ENCODE data around the gene PRKCZ.

Gene PRKCZ

DNA sequence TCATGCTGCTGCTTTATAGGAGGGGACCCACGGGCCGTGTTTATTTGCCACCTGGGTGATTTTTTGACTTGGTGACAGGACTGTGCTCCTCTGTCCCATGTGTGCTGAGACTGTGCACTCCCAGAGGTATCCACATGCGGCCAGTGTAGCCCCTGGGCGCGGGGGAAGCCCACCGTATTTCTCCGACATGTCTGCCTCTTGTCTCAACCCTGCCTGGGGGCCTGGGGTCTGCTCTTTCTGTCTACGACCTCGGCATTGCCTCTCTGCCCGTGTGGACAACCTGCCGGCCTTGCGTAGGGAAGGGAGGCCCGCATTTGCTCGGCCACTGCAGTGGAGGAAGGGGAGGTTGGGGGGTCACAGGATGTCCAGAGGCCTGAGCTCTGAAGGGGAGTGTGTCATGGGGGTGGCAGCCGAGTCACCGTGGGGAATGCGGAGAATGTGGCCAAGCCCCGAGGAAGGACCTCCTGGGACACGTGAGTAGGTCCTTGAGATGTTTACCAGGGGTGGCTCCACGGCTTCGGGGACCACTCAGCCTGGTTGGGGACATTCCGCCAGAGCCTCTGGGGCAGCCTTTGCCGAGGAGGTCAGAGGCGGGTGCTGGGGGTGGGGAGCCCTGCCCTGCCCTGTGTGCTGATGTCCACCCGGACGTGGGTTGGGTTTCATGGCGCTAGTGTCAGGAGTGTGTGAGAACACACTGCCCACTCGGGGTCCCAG, 11.0 kb downstream of the PRKCZ start:
- no peaks in the 10 kb centered on the region for H3K4me1 Mint-ChIP-seq
- ATAC-seq: no peak
- peak overlapping the region in 1 of 2 donors; percentile 72 for H3K27ac Mint-ChIP-seq
- H3K27me3 Mint-ChIP-seq: no peaks in the 10 kb centered on the region
- peaks cover 11 to 17% of the 10 kb centered on the region in 2 donors for H3K9me3 Mint-ChIP-seq
- DNase-seq: no peak
- H3K4me3 Mint-ChIP-seq: no peak overlapping the region

DNA sequence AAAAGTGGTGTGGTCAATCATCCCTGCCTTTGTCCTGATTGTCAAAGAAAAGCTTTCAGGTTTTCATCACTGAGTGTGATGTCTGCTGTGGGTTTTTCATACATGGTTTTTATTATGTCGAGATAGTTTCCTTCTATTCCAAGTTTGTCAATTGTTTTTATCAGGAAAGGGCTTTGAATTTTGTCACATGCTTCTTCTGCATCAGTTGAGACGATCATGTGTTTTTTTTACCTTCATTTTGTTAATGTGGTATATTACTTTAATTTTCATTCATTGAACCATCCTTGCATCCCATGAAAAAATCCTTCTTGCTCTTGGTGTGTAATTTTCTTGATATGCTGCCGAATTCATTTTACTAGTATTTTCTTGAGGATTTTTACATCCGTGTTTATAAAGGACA, 15.5 kb downstream of the PRKCZ start:
- H3K4me3 Mint-ChIP-seq: no peak overlapping the region
- no peaks in the 10 kb centered on the region for H3K4me1 Mint-ChIP-seq
- no peak overlapping the region for H3K27ac Mint-ChIP-seq
- H3K27me3 Mint-ChIP-seq: no peaks in the 10 kb centered on the region
- ATAC-seq (no peak), DNase-seq (no peak)
- H3K9me3 Mint-ChIP-seq: peaks cover 11 to 17% of the 10 kb centered on the region in 2 donors

DNA sequence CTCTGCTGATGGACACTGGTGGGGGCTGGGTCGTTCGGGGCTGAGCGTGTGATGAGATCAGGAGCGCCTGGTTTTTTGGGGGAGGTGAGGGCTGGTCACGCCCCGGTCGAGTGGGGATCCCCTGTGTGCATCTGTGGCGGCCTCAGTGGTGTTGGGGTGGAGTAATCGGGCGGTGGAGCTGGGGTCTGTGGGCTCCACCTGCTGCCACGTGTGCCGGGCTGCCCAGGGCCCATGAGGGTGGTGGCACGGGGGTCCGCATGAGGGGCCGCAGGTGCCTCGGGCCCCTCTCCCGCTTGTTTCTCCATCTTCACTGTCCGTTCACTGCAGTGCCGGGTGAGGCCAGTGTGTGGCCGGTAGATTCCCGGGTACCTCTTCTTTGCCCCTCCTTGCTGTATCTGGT, 17.2 kb downstream of the PRKCZ start:
- peaks cover 11 to 17% of the 10 kb centered on the region in 2 donors for H3K9me3 Mint-ChIP-seq
- peak overlapping the region in 1 of 2 donors; percentile 14 for H3K27ac Mint-ChIP-seq
- H3K27me3 Mint-ChIP-seq: no peaks in the 10 kb centered on the region
- no peak overlapping the region for H3K4me3 Mint-ChIP-seq
- DNase-seq (no peak), ATAC-seq (no peak)
- H3K4me1 Mint-ChIP-seq: peaks cover 10% of the 10 kb centered on the region

DNA sequence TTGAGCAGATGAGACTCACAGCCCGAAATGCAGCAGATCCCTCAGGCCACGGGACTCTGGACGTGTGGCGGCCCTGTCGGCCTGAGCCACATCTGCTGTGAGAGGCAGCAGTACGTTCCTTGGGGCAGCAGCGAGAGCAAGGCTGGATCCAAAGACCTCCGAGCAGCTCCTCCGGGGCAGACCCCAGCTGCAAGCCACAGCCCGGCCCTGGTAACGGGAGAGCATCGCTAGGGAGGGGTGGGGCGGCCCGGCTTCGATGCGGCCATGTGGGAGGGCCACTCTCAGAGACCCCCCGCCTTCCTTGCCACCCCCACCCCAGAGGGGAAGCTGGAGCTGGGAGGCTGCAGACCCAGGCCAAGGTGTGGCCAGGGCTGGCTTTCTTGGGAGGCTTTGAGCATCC, 17.8 kb downstream of the PRKCZ start:
- no peak for ATAC-seq
- no peak for DNase-seq

DNA sequence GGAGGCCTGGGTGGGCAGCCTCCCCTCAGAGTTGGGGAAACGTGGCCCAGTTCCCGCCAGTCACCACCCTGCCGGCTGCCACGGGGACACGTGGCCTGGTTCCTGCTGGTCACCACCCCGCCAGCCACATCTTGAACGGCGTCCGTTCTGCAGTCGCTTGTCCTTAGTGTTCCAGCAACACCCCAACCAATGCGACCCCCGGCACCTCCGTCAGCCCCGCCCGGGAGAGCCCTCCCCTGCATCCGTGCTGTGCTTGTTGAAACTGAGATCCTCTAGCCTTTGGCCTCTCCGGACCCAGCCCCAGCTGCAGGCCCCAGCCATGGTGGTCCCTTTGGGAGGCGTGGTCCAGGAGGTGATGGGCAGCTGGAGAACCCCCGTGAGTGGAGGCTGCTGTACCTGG, 18.7 kb downstream of the PRKCZ start:
- H3K27me3 Mint-ChIP-seq: no peaks in the 10 kb centered on the region
- no peak overlapping the region for H3K4me3 Mint-ChIP-seq
- ATAC-seq (no peak), DNase-seq (no peak)
- no peak overlapping the region for H3K27ac Mint-ChIP-seq
- peaks cover 10 to 14% of the 10 kb centered on the region in 2 donors for H3K9me3 Mint-ChIP-seq
- peaks cover 14% of the 10 kb centered on the region for H3K4me1 Mint-ChIP-seq

More for the DNA sequence above, 17.8 kb downstream of the PRKCZ start:
- peaks cover 14% of the 10 kb centered on the region for H3K4me1 Mint-ChIP-seq
- H3K4me3 Mint-ChIP-seq: no peak overlapping the region
- no peaks in the 10 kb centered on the region for H3K27me3 Mint-ChIP-seq
- H3K27ac Mint-ChIP-seq: no peak overlapping the region
- H3K9me3 Mint-ChIP-seq: peaks cover 11 to 17% of the 10 kb centered on the region in 2 donors

DNA sequence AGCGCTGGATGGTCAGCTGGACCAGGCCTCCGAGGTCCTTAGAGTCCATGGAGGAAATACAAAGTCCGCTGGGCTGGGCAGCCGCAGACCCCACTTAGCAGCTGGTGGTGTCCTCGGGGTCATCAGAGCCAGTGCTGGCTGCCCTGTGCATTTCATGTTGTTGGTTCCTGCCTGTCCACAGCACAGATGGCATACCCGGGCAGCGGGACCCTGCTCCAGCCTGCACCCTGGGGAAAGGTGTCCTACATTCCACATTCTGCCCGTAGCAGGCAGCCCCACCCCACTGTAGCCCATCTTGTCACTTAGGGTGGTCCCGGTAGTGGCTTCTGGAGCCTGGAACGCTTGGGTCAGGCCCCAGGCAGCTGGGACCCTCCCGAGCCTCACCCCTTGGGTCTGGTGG, 19.8 kb downstream of the PRKCZ start:
- H3K9me3 Mint-ChIP-seq: peaks cover 3 to 4% of the 10 kb centered on the region in 2 donors
- no peak overlapping the region for H3K27ac Mint-ChIP-seq
- DNase-seq: no peak
- H3K27me3 Mint-ChIP-seq: no peaks in the 10 kb centered on the region
- no peak for ATAC-seq
- H3K4me1 Mint-ChIP-seq: peaks cover 22% of the 10 kb centered on the region
- no peak overlapping the region for H3K4me3 Mint-ChIP-seq

DNA sequence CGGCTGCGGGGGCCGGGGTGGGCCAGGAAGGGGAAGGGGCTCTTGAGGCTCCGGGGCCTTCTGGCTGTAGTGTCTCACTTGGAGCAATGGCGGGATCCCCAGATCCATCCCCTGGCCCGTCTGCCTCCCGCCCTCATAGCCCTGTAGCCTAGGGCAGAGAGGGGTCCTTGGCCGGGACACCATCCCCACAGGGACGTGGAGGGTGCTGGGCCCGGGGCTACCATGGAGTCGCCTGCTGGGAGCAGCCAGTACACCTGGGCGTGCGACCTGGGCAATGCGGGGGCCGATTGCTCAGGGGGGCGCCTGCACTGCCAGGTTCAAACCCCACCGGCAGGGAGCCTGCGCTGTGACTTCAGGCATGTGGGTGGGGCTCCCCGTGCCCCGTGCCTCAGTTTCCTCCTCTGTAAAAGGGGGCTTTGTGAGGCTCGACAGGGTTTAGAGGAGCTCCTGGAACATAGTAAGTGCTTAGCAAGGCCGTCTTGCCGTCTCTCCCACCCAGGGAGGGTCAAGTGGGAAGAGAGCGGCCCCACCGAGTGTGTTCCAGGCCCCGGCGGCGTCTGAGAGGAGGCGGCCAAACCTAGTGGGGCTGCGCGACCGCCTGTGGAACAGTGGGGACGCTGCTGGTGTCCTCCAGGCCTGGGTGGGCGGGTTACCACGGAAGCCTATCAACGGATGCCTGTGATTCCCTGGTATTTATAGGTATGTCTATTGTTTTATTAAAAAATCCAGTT, 20.8 kb downstream of the PRKCZ start:
- ATAC-seq: no peak
- no peak overlapping the region for H3K27ac Mint-ChIP-seq
- H3K4me1 Mint-ChIP-seq: peaks cover 23% of the 10 kb centered on the region
- no peaks in the 10 kb centered on the region for H3K27me3 Mint-ChIP-seq
- H3K9me3 Mint-ChIP-seq: peaks cover 0 to 6% of the 10 kb centered on the region in 2 donors
- no peak overlapping the region for H3K4me3 Mint-ChIP-seq
- DNase-seq: no peak

DNA sequence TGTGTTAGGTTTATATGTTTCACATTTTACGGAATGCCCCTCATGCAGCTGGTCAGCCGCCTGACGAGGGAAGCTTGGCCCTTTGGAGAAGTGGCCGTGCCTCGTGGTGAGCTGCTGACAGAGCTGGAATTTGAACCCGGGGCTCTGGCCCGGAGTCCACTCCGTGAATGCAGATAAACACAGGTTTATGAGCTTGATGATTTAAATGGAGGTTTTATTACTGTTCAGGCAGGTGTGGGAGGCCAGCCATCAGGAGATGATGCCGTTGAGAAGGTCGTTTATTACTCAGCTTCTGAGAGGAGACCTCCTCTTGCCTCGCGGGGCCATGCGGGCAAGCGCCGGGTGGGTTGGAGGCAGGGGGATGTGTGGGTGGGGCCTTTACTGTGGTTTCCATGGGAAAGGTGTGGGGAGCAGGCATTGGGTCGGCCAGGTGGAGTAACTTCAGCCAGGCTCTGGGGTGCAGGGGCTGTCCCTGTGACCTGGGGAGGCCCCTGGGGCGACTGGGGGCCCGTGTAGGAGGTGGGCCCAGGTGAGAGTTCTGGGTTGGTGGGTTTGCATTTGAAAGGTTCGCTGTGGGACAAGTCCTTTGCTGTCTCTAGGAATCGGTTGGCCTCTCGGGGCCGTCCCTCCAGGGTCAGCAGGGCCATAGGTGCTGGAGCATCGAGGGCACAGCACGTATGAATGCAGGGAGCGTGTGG, 22.0 kb downstream of the PRKCZ start:
- Mint-ChIP-seq H3K4me3 (no peak overlapping the region), H3K4me1 (peaks cover 23% of the 10 kb centered on the region), H3K9me3 (peaks cover 6 to 13% of the 10 kb centered on the region in 2 donors), H3K27me3 (no peaks in the 10 kb centered on the region), H3K27ac (peak overlapping the region in 1 of 2 donors; percentile 82)
- ATAC-seq (peak; percentile 40), DNase-seq (no peak)

DNA sequence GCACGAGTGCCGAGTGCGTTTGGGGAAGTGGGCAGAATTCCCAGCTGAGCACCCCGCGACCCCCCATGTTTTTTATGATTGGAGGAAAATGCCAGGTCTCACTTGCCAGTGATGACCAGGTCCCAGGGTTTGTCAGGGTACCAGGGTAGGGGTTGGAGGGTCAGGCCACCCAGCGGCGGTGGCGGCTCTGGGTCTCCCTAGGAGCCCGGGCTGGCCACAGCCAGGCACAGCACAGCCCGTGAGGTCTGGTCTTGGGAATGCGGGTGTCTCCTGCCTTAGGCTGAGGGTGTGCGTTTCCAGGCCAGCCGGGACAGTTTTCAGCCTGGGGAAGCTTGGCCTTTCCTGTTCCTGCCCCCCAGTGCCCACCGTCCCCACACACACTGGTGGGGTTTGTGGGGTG, 22.7 kb downstream of the PRKCZ start:
- no peak overlapping the region for H3K4me3 Mint-ChIP-seq
- H3K27me3 Mint-ChIP-seq: no peaks in the 10 kb centered on the region
- peaks cover 11 to 20% of the 10 kb centered on the region in 2 donors for H3K9me3 Mint-ChIP-seq
- peaks cover 23% of the 10 kb centered on the region for H3K4me1 Mint-ChIP-seq
- no peak overlapping the region for H3K27ac Mint-ChIP-seq
- DNase-seq: no peak
- no peak for ATAC-seq

DNA sequence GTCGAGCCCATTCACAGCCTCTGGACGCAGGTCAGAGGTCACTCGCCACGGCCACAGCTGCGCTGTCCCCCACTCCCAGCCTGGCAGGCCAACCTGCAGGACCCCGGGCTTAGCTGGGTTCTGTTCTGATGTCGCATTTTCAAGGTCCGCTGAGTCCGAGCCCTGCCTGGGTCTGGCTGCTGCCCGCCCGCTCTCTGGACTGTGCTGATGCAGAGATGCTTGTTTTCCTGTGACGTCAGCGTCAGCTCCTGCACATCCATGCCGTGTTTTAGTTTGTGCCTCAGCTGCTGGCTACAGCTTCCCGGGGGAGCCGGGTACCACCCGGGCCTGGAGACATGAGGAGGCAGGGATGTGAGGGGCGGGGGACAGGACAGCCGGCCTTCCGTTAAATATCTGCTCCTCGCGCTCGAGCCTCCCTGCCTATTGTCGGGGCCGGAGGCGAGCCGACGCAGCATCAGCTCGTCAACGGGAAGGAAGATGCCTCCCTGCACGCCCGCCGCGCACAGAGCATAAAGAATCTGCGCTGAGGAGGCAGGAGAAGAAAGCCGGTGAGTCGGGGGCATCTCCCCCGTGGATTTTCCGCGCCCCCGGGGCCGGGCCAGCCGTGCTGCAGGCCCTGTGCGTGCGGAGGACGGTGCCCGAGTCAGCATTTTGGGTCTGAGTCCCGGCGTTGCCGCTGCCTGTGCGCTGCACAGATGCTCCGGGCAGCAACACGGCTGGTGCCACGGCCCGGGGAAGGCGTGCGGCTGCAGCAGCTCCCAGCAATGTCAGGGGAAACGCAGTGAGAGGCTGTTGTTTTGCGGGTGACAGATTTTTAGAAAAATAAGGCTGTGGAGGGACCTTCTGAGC, 23.4 kb downstream of the PRKCZ start:
- H3K4me1 Mint-ChIP-seq: peaks cover 23% of the 10 kb centered on the region
- no peak for ATAC-seq
- no peaks in the 10 kb centered on the region for H3K27me3 Mint-ChIP-seq
- peaks cover 19 to 27% of the 10 kb centered on the region in 2 donors for H3K9me3 Mint-ChIP-seq
- DNase-seq: no peak
- no peak overlapping the region for H3K27ac Mint-ChIP-seq
- H3K4me3 Mint-ChIP-seq: no peak overlapping the region

DNA sequence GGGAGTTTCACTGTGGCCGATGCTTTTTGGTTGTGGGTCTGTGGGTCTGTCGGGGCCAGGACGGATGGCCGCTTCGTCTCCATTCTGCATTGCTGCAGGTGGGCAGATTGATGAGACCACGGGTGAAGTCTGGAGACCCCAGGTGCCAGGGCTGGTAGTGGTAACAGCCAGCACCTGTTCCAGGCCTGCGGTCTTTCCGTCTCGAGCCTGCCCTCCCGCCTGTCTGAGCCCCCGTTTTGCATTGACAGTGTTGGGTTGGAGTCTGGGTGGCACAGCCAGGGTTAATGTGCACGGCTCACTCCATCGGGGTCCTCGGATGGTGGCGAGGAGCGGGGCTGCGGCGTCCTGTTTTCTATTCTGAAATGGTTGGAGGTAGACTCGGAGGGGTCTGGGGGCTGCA, 24.2 kb downstream of the PRKCZ start:
- Mint-ChIP-seq H3K9me3 (peaks cover 20 to 35% of the 10 kb centered on the region in 2 donors), H3K27me3 (no peaks in the 10 kb centered on the region), H3K27ac (peak overlapping the region in 1 of 2 donors; percentile 63), H3K4me1 (peaks cover 23% of the 10 kb centered on the region), H3K4me3 (no peak overlapping the region)
- no peak for DNase-seq
- no peak for ATAC-seq

DNA sequence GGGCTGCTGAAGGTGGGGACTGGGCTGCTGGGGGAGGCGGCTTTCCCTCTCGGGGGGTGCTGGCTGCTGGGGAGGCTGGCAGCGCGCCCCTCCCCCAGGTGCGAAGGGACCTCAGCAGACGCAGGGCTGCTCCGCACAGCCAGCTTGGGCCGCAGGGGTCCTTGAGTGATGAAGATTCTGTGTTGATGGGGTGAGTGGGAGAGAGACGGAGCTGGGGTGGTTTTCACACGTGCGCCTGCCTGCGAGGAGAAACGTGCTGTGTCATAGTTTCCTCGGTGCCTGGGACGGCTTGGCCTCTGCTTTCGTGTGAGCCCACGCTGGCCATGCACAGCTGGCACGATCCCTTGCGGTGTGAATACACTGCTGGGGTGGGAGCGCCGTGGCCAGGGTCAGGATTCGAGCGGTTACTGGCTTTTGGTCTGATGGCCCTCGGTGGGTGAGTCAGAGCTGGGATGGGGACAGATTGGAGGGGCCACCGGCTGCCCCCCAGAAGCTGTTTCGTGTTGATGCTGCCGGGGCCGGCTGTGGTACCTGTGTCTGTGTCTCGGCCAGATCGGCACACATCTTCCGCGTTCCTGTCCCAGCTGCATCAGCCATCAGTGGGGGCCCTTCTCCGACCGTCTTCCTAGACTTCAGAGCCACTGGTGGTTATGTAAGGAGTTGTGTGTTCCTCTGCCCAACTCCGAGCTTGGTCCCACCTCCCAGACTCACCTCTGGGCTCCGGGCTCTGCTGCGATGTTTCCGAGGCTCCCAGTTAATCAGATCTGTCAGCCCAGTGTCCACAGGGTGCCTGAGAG, 24.9 kb downstream of the PRKCZ start:
- ATAC-seq (no peak), DNase-seq (no peak)
- H3K4me1 Mint-ChIP-seq: peaks cover 23% of the 10 kb centered on the region
- peak overlapping the region in 1 of 2 donors; percentile 19 for H3K27ac Mint-ChIP-seq
- H3K4me3 Mint-ChIP-seq: no peak overlapping the region
- no peaks in the 10 kb centered on the region for H3K27me3 Mint-ChIP-seq
- peaks cover 24 to 35% of the 10 kb centered on the region in 2 donors for H3K9me3 Mint-ChIP-seq

DNA sequence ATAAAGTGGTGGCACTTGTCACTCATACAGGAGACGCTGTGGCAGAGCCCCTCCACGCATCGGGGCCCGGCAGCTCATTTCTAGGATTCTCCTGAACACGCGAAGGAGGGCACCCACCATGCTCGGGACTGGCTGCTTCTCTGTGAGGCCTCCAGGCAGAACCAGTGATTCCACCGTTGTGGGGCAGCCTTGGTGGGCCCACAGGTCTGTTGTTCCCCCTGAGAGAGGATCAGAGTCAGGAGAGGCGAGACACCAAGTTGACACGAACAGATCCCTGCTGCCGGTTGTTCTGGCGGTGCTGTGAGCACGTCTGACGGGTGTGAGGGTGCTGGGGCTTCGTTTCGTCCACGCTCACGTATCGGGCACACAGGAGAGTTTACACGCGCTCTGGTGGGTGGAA, 26.6 kb downstream of the PRKCZ start:
- peaks cover 19% of the 10 kb centered on the region for H3K4me1 Mint-ChIP-seq
- no peaks in the 10 kb centered on the region for H3K27me3 Mint-ChIP-seq
- H3K9me3 Mint-ChIP-seq: peaks cover 24 to 35% of the 10 kb centered on the region in 2 donors
- ATAC-seq (no peak), DNase-seq (no peak)
- H3K27ac Mint-ChIP-seq: peak overlapping the region; percentile 12 to 43
- no peak overlapping the region for H3K4me3 Mint-ChIP-seq

DNA sequence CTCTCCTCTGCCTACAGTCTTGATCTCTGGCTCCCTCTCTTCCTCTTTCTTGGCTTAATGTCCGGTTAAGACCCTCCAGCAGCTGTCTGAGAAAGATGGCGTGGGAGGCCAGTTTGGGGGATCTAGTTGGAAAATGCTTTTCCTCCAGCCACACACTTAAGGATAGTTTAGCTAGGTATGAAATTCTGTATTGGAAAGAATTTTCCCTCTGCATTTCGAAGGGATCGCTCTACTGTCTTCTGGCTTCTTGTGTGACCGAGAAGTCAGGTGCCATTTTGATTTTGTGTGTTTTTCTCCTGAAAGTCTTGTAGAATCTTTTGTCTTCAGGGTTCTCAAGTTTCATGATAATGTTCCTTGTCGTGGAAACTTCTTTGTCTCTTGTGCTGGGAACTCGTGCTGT, 28.0 kb downstream of the PRKCZ start:
- Mint-ChIP-seq H3K27me3 (no peaks in the 10 kb centered on the region), H3K4me1 (peaks cover 9% of the 10 kb centered on the region), H3K9me3 (peaks cover 24 to 35% of the 10 kb centered on the region in 2 donors), H3K4me3 (no peak overlapping the region), H3K27ac (no peak overlapping the region)
- ATAC-seq (no peak), DNase-seq (no peak)

All from stimulated activated naive CD8-positive, alpha-beta T cell treated with anti-CD3 and anti-CD28 coated beads, Interleukin-15, amount 100 ng/mL, for 72 hours (primary cell).